ENCODE results near the gene PRRX1.

DNA sequence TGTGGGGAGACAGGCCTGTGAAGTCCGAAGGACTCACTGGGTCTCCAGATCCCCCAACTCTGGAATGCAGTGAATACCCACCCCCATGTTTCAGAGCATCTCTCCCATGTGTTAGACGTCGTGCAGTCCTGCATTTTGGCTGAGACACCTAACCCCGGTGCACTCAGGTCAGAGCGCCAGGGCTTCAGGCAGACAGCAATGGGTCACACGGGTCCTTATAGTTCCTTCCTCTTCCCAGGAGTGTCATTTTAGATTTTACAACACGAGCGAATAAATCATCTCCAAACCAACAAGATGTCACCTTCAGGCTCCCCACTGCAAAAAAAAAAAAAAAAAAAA, 5.1 kb downstream of the PRRX1 start:
- TF ChIP-seq, protein P1, sequence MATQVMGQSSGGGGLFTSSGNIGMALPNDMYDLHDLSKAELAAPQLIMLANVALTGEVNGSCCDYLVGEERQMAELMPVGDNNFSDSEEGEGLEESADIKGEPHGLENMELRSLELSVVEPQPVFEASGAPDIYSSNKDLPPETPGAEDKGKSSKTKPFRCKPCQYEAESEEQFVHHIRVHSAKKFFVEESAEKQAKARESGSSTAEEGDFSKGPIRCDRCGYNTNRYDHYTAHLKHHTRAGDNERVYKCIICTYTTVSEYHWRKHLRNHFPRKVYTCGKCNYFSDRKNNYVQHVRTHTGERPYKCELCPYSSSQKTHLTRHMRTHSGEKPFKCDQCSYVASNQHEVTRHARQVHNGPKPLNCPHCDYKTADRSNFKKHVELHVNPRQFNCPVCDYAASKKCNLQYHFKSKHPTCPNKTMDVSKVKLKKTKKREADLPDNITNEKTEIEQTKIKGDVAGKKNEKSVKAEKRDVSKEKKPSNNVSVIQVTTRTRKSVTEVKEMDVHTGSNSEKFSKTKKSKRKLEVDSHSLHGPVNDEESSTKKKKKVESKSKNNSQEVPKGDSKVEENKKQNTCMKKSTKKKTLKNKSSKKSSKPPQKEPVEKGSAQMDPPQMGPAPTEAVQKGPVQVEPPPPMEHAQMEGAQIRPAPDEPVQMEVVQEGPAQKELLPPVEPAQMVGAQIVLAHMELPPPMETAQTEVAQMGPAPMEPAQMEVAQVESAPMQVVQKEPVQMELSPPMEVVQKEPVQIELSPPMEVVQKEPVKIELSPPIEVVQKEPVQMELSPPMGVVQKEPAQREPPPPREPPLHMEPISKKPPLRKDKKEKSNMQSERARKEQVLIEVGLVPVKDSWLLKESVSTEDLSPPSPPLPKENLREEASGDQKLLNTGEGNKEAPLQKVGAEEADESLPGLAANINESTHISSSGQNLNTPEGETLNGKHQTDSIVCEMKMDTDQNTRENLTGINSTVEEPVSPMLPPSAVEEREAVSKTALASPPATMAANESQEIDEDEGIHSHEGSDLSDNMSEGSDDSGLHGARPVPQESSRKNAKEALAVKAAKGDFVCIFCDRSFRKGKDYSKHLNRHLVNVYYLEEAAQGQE (tag by site-specific recombination; IDR thresholded peaks at IDR 0.05), result no peak
- TF ChIP-seq ZNF292 (tag by site-specific recombination; IDR thresholded peaks at IDR 0.05; ENCODE audit: borderline replicate concordance, low read depth) (no peak), ZNF768 (tag by site-specific recombination; IDR thresholded peaks at IDR 0.05) (no peak), KLF1 (tag by site-specific recombination; IDR thresholded peaks at IDR 0.05) (no peak), GLI4 (tag by site-specific recombination; IDR thresholded peaks at IDR 0.05) (no peak)
- TF ChIP-seq, protein P2, sequence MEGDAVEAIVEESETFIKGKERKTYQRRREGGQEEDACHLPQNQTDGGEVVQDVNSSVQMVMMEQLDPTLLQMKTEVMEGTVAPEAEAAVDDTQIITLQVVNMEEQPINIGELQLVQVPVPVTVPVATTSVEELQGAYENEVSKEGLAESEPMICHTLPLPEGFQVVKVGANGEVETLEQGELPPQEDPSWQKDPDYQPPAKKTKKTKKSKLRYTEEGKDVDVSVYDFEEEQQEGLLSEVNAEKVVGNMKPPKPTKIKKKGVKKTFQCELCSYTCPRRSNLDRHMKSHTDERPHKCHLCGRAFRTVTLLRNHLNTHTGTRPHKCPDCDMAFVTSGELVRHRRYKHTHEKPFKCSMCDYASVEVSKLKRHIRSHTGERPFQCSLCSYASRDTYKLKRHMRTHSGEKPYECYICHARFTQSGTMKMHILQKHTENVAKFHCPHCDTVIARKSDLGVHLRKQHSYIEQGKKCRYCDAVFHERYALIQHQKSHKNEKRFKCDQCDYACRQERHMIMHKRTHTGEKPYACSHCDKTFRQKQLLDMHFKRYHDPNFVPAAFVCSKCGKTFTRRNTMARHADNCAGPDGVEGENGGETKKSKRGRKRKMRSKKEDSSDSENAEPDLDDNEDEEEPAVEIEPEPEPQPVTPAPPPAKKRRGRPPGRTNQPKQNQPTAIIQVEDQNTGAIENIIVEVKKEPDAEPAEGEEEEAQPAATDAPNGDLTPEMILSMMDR (tag by site-specific recombination; IDR thresholded peaks at IDR 0.05), result no peak
